Measurements from ENCODE around the gene C10orf88.

DNA sequence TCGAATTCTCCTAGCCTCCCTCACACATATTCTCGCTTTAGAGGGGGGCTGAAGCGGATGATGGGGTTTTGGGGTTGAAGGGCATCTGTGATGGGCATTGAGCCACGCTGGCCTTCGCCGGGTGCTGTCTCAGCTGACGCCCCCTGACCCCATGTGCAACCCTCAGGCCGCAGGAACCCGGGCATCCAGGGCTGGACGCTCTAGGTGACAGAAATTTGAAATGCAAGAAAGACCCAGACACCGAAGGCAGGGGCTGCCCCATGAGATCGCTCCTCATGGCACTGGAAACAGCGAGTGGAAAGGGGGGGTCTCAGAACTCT is 664 bp upstream of the C10orf88 start:
- no peak for TF ChIP-seq POLR2AphosphoS5 (IDR thresholded peaks at IDR 0.05; ENCODE audit: low read depth, low read length)
- TF ChIP-seq TAF1 (IDR thresholded peaks at IDR 0.05; ENCODE audit: borderline replicate concordance, insufficient read depth, low read length), result no peak
- no peak for TF ChIP-seq SIN3A (IDR thresholded peaks at IDR 0.05; ENCODE audit: borderline replicate concordance, insufficient read depth, low read length)
- TF ChIP-seq, protein P1, sequence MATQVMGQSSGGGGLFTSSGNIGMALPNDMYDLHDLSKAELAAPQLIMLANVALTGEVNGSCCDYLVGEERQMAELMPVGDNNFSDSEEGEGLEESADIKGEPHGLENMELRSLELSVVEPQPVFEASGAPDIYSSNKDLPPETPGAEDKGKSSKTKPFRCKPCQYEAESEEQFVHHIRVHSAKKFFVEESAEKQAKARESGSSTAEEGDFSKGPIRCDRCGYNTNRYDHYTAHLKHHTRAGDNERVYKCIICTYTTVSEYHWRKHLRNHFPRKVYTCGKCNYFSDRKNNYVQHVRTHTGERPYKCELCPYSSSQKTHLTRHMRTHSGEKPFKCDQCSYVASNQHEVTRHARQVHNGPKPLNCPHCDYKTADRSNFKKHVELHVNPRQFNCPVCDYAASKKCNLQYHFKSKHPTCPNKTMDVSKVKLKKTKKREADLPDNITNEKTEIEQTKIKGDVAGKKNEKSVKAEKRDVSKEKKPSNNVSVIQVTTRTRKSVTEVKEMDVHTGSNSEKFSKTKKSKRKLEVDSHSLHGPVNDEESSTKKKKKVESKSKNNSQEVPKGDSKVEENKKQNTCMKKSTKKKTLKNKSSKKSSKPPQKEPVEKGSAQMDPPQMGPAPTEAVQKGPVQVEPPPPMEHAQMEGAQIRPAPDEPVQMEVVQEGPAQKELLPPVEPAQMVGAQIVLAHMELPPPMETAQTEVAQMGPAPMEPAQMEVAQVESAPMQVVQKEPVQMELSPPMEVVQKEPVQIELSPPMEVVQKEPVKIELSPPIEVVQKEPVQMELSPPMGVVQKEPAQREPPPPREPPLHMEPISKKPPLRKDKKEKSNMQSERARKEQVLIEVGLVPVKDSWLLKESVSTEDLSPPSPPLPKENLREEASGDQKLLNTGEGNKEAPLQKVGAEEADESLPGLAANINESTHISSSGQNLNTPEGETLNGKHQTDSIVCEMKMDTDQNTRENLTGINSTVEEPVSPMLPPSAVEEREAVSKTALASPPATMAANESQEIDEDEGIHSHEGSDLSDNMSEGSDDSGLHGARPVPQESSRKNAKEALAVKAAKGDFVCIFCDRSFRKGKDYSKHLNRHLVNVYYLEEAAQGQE (IDR thresholded peaks at IDR 0.05; ENCODE audit: insufficient read depth in 1 of 2, low read depth in 2 of 2, low read length in 2 of 2), result no peak
- TF ChIP-seq FOXP2 (optimal IDR thresholded peaks at IDR 0.05; ENCODE audit: borderline replicate concordance, extremely low read depth, extremely low read length, insufficient read depth), result no peak

Data from PFSK-1 (cell line).